NCI-H187 (cell line): Measurements from ENCODE around the gene GASK1B.

ENCODE experiments used
- DNase-seq, 2 experiments: peaks; one replicate each; lab custom pipeline; 2025; lab: John Stamatoyannopoulos, UW

GASK1B gene

DNA sequence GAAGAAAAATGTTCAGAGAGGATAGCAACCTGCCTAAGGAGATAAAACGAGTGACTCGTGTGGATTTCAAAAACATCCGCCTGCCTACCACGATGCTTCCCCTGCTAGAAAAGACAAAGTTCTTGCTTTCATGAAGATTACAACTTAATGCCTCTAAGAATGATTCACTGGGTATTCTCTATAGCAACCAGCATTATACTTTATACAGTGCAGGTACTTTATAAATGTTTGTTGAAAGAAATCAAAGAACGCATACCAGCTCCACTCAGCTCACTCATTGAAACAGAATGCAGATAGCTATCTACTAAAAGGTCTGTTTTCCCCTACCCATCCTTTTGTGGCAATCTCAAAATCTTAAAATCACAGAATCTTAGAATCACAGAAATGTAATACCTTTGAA, 33.7 kb downstream of the GASK1B start:
- DNase-seq: no peak

DNA sequence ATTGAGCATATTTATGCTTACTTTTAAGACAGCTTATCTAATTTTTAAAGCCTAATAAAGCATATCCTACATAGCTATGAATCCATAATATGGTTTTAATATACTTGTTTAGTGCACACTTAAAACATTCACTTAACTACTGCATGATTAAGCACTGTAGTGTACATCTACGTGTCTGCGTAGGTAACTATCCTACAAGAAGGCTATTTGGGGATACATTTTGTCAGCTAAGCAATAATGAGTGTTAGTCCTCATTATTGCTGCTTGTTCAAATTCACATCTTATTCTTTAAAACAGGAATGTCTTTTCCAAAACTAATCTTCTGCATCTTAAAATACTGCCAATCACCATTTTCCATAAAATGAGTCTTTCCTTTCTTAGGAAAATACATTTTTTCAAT, 38.6 kb downstream of the GASK1B start:
- no peak for DNase-seq

DNA sequence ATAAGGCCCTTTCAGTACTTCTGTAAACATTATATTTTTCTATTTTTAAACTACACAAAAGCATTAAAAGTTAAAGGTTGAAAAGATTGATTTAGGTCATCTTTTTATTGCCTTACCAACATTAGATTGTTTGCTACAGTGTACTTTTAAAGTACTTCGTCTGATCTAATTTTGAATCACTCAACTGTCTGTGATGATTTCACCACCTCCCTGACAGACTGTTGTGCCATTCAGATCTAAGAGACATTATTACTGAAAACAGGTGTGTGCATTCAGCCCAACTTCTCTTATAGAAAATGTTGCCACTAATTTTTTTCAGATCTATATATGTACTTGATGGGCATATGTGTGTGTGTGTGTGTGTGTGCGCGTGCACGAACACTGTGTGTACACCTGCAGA, 39.3 kb downstream of the GASK1B start:
- DNase-seq: no peak

DNA sequence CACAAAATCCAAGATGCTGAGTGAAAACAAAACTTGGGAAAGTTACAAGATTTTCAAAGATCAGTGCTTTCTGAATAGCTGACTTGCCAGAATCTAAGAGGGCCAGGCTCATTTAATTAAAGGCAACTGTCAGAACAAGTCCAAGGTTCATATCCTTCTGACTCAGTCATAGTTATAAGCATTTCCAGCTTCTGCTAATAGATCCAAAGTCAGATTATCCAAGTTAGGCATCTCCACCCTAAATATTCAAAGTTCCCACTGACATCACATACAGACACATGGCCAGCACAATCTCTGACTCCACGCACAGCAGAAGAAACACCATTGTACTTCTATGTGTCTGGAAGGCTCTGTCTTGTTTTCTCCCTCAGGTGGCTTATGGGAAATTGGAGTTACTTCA, 41.8 kb downstream of the GASK1B start:
- no peak for DNase-seq

DNA sequence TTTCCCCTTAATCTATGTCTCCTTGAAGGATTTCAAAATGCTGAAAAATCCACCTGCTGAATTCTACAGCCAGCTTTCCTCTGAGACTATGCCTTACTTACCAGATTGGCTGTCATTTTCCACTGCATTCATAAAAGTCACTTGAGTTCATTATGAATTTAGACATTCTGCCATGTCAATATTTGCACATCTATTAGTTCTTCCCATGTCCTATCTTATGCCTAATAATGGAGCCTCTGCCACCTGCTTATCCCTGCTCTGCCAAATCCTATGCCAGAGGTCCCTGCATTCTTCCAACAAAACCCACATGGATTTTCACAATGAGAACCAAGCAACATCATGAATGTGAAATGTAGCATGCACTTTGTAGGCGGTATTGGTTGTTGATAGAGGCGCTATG, 42.6 kb downstream of the GASK1B start:
- no peak for DNase-seq

DNA sequence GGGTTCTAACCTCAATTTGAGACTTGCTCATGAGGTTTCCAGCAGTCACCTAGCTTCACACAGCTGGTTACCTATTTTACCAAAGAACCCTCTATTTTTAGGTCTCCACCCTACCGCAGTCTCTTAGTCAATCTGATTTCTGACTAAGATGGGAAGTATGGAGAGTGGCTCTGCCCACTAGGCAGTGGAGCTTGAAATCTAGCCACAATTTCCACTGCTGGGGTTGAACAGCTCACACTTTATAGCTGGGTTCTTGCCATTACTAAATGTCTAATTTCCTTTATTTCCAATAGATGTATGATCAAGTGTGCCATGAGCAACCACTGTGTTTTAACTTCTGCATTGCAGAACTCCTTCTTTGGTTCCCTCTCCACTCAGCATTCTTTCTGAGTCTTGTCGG, 43.1 kb downstream of the GASK1B start:
- no peak for DNase-seq

DNA sequence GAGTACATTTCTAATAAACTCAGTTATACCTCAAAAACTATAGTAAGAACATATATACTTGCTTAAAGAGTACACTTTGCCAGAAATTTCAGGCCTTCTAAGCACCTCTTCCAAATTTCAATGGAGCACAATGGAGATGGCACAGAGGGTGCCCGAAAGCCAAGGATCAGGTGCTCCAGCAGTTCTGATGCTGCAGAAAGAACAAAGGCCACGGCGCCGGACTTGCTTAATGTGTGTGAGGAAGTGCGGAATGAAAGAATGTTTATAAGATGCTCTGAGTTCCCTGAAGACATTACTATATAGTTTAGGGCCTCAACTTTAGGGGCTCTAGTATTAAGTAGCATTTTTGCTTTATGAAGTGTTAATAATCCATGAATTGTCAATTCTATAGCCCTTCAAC, 44.3 kb downstream of the GASK1B start:
- DNase-seq: no peak

DNA sequence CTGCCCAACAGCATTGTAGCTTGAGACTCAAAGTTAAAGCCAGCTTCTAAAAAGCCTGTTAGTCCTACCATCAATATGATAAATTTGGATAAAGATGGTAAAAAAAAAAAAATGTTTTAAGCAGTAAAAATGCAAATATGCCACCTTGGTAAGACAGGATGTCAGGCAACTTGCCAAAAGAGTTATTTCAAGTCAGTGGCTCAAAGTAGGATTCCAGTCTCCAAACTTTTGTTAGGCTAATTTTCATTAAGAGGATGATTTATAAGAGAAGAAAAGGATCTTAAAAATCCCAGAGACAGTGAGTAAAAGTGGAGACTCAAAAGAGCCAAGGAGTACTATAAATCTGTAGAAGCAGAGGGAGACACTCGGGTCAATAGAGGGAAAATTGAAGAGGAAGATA, 47.5 kb downstream of the GASK1B start:
- no peak for DNase-seq
